Right atrium auricular region (tissue), 2 donors: Measurements from ENCODE around the gene CPSF4L. TPM values are rescaled to one million over a fixed set of nuclear protein-coding genes. Genes with fewer than 3 reads are reported as not detected.

Source experiments
- DNase-seq: peaks from one replicate; pipeline ENCODE4 v3.0.0-alpha.2; 2019; ENCODE audit warnings: low spot score
- H3K27ac ChIP-seq, 2 donors: fragments of 200-600 bp; sonication (generic); 1 replicate in 1 of 2; 2 replicates in 1 of 2; pipeline ENCODE4 v1.5.1; 2016 to 2019
- H3K27me3 ChIP-seq, 2 donors: fragments of 200-600 bp; sonication (generic); one replicate each; pipeline versions ENCODE4 v1.5.1 to v1.6.0; 2017 to 2019
- H3K36me3 ChIP-seq: fragments of 200-600 bp; sonication (generic); one replicate; pipeline ENCODE4 v1.5.1; 2016
- H3K4me1 ChIP-seq, 2 donors: fragments of 200-600 bp; sonication (generic); one replicate each; pipeline versions ENCODE4 v1.5.1 to v1.6.0; 2017 to 2019
- H3K4me3 ChIP-seq, 2 donors: fragments of 200-600 bp; sonication (generic); 1 replicate in 1 of 2; 2 replicates in 1 of 2; pipeline ENCODE4 v1.5.1; 2017 to 2019; ENCODE audit warnings: mild to moderate bottlenecking in 1 of 2, moderate library complexity in 1 of 2
- H3K9me3 ChIP-seq, 2 donors: fragments of 200-600 bp; sonication (generic); one replicate each; pipeline ENCODE4 v1.5.1; 2019
- CTCF ChIP-seq, 2 donors: fragments of 200-600 bp; sonication (generic); IDR thresholded peaks; one replicate each; pipeline ENCODE4 v1.5.1; 2019; ENCODE audit warnings: antibody characterized with exemption in 2 of 2
- total RNA-seq, 2 donors: library from RNA; depleted of rRNA; stranded (reverse); fragments of >200 nt; gene quantifications; one replicate each; pipeline ENCODE4 v1.1.0, GENCODE V29; 2016

Gene CPSF4L
- total RNA-seq, 2 donors from 2014 or later = not detected

DNA sequence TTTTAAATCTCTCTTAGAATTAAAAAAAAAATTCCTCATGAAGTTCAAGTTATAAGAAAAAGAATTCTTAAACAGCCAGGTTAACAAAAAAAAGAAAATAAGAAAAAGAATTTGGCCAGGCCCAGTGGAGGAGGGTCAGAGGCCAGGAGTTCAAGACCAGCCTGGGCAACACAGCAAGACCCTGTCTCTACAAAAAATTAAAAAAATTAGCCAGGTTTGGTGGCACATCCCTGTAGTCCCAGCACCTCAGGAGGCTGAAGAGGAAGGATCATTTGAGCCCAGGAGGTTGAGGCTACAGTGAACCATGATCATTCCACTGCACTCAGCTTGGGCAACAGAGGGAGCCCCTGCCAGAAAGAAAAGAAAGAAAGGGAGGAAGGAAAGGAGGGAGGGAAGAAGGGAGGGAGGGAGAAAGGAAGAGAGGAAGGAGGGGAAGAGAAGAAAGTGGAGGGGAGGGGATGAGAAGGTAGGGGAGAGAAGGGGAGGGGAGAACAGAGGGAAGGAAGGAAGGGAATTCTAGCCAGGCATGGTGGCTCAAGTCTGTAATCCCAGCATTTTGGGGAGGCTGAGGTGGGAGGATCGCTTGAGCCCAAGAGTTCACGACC, 38.0 kb downstream of the CPSF4L start:
- no peaks in the 10 kb centered on the region for H3K27me3 ChIP-seq
- no peak for DNase-seq

GRCh38 chr17:73215447-73215846, 46.2 kb downstream of the CPSF4L start:
- no peak overlapping the region for H3K27ac ChIP-seq
- no peak for DNase-seq
- H3K27me3 ChIP-seq = no peaks in the 10 kb centered on the region
- peak in 1 of 2 donors; percentile 15 for TF ChIP-seq CTCF (IDR thresholded peaks at IDR 0.05)
- H3K9me3 ChIP-seq = no peaks in the 10 kb centered on the region
- H3K4me1 ChIP-seq = no peaks in the 10 kb centered on the region
- H3K36me3 ChIP-seq = no peaks in the 10 kb centered on the region
- H3K4me3 ChIP-seq = no peak overlapping the region

More for the DNA sequence above, 38.0 kb downstream of the CPSF4L start:
- Histone ChIP-seq H3K4me1 (peaks cover 0 to 21% of the 10 kb centered on the region in 2 donors), H3K4me3 (no peak overlapping the region), H3K9me3 (no peaks in the 10 kb centered on the region), H3K27ac (no peak overlapping the region), H3K36me3 (no peaks in the 10 kb centered on the region)
- no peak for TF ChIP-seq CTCF (IDR thresholded peaks at IDR 0.05)

DNA sequence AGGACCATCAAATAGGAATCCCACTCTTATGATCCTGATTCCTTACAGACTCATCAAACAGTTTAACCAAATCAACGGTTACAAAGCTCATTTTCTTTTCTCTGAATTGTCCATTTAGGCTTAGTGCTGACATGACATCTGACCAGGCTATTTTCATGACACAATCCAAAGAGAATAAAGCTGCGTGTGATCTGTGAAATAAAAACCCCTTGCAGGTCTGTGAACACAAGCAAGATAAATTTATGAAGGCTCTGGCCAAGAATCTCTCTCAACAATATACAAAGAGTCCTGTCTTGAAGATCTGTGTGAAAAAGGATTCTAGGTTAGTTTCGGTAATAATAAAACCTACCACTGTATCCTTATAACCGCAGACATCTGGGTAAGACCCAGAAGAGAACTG, 46.8 kb downstream of the CPSF4L start:
- TF ChIP-seq CTCF (IDR thresholded peaks at IDR 0.05) = no peak
- Histone ChIP-seq H3K27me3 (no peaks in the 10 kb centered on the region), H3K36me3 (peaks cover 1% of the 10 kb centered on the region), H3K27ac (no peak overlapping the region), H3K4me3 (no peak overlapping the region), H3K4me1 (peaks cover 0 to 3% of the 10 kb centered on the region in 2 donors), H3K9me3 (no peaks in the 10 kb centered on the region)
- no peak for DNase-seq

DNA sequence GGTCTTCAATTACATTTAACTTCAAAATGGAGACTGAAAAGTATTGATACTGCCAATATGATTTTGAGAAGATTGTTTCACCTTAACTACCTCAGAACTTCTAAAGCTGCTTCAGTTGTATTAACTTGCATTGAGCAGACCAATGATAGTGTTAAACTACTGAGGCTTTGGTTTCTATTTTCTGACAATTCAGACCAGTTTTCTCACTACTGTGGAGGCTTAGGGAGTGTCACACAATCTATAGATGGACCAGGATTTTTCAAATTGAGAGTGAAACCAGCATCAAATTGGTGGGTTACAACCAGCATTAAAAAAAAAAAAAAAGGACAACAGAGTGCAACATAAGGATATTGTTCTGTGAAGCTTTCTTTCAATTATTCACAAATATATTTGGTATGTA, 47.7 kb downstream of the CPSF4L start:
- H3K27me3 ChIP-seq = no peaks in the 10 kb centered on the region
- no peak overlapping the region for H3K27ac ChIP-seq
- H3K9me3 ChIP-seq = no peaks in the 10 kb centered on the region
- no peak for DNase-seq
- H3K36me3 ChIP-seq = peaks cover 9% of the 10 kb centered on the region
- no peak for TF ChIP-seq CTCF (IDR thresholded peaks at IDR 0.05)
- H3K4me1 ChIP-seq = peaks cover 0 to 3% of the 10 kb centered on the region in 2 donors
- no peak overlapping the region for H3K4me3 ChIP-seq

DNA sequence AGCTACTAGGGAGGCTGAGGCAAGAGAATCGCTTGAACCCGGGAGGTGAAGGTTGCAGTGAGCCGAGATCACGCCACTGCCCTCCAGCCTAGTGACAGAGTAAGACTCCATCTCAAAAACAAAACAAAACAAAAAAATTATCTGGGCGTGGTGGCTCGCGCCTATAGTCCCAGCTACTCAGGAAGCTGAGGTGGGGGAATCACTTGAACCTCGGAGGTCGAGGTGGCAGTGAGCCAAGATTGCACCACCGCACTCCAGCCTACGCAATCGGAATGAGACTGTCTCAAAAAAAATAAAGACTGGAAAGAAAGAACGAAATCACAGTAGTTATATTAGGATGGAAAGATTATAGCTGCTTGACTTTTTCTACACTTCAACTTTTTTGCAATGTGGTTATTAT, 49.9 kb downstream of the CPSF4L start:
- H3K4me3 ChIP-seq = no peak overlapping the region
- peaks cover 32% of the 10 kb centered on the region for H3K36me3 ChIP-seq
- H3K4me1 ChIP-seq = peaks cover 0 to 3% of the 10 kb centered on the region in 2 donors
- H3K27ac ChIP-seq = no peak overlapping the region
- no peaks in the 10 kb centered on the region for H3K27me3 ChIP-seq
- DNase-seq = no peak
- no peak for TF ChIP-seq CTCF (IDR thresholded peaks at IDR 0.05)
- no peaks in the 10 kb centered on the region for H3K9me3 ChIP-seq
